Activated T-cell treated with anti-CD3 and anti-CD28 coated beads, Interleukin-2, amount 50 U/mL, for 1 hour (primary cell): Measurements from ENCODE around the gene XYLT1.

Experiments used
- DNase-seq: peaks from one replicate; pipeline ENCODE4 v3.0.0-alpha.2; 2020

XYLT1 gene

DNA sequence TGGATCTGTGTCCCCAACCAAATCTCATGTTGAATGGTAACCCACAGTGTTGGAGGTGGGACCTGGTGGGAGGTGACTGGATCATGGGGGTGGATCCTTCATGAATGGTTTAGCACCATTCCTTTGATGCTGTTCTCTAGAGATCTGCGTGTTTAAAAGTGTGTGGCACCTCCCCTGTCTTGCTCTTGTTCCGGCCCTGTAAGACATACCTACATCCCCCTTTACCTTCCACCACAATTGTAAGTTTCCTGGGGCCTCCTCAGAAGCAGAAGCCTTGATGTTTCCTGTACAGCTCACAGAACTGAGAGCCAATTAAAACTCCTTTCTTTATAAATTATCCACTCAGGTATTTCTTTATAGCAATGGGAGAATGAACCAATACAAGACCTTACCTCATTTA, 257.7 kb downstream of the XYLT1 start:
- DNase-seq = no peak

DNA sequence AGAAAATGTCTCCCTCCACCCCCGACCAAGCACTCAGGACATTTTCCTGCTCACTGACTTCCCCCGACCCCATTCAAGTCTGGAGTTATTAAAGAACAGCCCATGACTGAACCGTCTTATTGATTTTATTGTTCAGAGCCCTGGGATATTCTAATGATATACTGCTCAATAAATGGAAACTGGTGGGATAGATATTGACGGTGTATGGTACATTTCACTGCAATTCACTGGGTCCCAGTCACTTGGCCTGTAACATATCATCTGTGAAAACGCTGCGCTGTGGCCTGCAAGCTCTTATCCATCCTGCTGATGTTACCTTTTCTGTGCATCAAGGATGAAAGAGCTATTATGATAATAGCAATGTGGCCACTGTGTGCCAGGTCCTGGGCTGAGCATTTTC, 258.2 kb downstream of the XYLT1 start:
- DNase-seq = no peak

DNA sequence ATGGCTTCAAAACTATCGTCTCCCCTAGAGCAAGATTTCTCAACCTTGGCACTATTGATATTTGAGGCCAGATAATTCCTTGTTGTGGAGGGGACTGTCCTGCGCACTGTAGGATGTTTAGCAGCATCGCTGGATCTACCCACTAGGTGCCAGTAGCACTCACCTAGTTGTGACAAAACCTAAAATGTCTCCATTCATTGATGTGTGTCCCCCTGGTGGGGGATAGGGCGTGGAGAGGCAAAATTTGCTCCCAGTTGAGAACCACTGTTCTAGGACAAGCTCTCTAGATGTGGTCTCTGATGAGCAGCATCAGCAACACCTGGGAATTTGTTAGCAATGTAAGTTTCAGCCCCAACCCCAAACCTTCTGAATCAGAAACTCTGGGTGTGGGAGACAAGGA, 259.0 kb downstream of the XYLT1 start:
- DNase-seq = peak; percentile 35

DNA sequence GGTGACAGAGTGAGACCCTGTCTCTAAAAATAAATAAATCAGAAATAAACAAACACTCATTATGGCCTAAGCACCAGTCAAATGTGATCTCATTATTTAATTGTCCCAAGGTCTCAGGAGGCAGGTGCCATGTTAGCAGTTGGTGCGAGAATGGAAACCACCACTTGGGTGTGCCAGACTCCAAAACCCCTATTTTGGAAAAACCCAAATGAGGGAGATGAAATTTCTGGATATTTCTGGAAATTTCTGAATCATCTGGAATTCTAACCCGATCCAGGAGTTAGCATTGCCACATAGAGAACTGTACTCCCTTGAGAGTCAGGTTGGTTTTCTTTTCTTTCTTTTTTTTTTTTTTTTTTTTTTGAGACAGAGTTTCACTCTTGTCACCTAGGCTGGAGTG, 264.0 kb downstream of the XYLT1 start:
- DNase-seq = no peak

DNA sequence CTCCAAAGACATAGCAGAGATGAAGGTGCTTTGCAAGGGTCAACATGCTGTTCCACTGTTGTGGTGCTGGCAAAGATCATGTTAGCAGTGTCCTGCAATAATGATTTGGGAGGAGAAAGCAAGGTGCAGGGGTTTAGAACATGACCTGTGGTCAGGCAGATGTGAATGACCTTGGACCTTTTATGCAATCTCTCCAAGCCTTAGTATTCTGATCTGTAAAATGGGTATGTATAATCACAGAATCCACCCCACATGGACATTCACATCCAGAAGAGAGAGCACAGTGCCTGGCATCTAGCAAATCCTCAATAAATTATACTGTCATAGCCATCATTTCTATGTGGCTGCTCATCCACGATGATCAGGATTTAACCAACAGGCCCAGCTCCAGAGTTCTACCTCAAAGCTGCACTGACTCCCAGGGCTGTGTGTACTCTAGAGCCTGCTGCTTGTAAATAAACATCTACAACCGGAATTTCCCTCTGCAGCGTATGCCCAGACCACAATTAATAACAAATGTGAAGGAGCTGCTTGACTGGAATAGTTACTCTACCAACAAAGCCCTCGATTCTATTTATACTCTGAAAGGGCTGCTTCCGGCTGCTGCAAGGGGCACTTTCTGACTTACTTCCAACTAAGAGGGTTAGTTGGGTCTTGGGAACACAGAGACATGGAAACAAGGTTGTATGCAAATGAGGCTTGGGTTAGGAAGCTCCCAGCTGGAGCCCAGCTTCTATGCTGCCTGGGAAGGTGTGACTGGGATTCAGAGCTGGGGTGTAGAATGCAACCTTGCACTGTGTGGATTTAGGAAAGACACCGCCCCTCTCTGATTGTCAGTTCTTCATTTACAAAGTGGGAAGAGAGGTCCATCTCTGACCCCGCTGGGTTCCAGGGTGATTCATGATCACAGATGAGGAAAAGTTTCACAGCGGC, 265.2 kb downstream of the XYLT1 start:
- DNase-seq = no peak

DNA sequence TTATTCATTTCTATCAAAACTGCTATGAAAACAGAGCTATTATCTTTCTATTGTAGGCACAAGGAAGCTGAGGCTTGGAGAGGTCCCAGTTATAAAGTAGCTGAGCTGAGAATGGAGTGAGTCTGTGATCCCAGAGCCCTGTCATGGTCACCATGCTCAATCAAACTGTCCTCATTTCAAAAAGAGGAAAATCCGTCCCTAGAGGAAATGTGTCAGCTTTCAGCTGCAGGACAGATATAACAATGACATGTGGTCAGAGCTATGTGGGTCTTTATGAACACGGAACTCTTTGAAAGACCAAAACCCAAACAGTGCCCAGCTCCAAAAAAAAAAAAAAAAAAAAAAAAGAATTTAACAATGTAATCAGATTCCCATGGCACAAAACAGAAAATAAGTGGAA, 266.1 kb downstream of the XYLT1 start:
- DNase-seq = no peak

DNA sequence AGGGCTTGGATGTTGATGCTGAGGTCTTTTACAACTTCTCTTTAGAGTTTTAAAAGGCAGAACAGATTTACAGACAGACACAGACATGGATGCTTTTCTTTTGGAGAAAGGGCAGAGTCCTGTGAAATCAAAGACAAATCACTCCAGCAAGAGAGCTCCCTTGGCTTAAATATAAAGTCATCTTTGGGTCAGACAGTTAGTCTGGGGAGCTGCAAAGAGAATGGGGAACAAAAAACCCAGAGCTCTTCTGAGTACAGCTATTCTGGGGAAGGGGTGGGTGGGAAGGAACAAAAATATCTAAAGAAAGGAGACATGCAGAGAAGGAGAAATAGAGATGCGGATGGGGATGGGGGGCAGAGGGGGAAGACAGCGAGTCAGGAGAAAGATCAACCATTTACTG, 266.6 kb downstream of the XYLT1 start:
- no peak for DNase-seq

DNA sequence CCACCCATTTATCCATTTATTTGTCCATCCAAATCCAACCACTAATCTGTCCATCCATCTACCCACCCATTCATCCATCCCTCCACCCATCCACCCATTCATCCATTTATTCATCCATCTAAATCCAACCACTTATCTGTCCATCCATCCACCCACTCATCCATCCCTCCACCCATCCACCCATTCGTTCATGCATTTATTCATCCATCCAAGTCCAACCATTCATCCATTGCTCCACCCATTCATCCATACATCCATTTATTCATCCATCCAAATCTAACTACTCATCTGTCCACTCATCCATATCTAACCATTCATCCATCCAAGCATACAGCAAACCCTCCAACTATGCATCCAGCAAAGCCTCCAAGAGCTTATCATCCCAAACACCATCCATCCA, 267.3 kb downstream of the XYLT1 start:
- no peak for DNase-seq

DNA sequence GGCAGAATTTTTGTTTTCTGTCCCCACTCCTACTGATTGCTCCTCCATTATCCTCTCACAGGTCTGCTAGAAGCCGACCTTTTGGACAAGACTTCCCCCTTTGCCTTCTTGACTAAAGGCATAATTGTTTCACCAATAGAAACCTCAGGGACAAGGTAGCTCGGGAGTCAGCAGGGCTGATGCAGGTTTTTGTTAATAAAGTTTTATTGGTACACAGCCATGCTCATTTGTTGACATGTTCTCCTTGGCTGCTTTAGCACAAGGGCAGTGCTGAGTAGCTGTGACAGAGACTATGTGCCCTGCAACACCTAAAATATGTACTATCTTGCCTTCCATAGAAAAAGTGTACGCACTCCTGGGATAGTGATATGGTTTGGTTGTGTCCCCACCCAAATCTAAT, 271.6 kb downstream of the XYLT1 start:
- DNase-seq = no peak

DNA sequence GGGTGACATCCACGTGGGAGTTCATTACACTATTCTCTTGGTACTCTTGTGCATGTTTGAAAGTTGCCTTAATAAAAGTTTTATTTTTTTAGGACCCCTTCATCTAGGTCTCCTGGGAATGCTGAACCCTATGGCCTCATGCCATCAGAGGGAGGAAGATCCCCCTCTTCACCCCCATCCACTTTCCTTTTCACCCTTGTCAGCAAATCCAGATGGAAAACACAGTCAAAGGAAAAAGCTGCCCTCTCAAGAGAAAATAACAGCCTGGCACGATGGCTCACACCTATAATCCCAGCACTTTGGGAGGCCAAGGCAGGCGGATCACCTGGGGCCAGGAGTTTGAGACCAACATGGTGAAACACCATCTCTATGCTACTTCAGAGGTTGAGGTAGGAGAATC, 274.2 kb downstream of the XYLT1 start:
- DNase-seq = no peak

DNA sequence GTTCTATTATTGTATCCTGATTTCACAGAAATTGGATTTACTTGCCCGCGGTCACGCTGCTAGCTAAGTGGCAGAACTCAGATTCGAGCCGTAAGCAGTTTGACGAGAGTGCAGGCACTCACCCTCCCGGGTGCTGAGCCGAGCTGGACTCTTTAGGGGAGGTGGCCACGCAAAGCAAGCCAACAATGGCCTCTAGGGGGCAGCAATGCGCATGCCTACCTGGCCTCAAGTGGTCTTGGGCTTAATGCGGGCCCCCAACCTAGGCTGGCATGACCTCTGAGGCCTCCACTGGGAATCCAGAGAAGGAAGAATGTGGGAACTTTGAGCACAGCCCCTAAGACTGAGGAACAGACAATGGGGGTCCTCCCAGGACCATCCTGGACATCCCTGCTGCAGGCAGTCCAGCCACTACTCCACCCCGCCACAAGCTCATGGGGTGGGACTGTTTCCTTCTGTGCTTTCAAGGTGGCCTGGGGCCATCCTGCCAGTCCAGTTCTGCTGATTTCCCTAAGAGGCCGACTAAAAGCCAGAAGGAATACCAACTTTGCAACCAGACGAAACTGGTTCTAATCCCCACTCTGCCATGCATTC, 276.5 kb downstream of the XYLT1 start:
- DNase-seq = peak; percentile 68

DNA sequence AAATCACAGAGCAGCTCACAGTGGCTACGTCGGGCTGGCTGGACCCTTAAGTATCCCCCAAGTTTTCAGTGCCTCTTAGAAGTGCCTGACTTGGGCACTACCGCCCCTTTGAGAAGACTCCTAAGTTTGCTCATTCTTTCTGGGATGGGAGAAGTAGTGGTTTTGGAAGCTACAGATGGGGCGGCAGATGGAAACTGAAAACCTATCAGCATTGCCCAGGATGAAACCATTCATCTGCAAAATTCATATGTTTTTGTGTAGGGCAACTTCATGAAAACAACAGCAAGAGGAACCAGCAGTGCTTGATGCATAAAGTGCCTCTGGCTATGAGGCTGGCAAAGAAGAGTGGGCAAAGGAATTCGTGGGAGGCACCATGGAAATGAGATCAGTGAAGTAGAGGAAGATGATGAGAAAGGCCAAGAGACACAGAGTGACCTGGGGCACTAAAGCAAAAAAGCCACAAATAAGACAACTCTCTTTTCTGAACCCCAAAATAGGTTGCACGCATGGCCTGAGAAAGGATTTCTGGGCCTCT, 277.1 kb downstream of the XYLT1 start:
- DNase-seq = no peak

DNA sequence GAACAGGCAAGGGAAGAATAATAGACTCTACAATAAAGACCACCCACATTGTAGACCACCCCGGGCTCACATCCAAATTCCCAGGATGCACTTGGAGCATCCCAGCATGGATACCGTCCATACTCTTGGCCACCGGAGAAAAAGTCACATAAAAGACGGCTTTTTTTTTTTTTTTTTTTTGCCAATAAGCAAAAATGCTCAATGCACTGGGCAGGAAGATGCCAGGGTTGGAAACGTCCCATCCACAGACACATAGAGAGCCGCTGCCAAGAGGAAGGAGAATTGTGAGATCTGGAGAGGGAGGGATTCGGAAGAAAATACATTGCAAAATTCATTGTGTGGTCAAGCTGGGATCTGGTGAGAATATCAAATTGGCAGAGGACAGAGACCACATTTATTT, 286.7 kb downstream of the XYLT1 start:
- no peak for DNase-seq

DNA sequence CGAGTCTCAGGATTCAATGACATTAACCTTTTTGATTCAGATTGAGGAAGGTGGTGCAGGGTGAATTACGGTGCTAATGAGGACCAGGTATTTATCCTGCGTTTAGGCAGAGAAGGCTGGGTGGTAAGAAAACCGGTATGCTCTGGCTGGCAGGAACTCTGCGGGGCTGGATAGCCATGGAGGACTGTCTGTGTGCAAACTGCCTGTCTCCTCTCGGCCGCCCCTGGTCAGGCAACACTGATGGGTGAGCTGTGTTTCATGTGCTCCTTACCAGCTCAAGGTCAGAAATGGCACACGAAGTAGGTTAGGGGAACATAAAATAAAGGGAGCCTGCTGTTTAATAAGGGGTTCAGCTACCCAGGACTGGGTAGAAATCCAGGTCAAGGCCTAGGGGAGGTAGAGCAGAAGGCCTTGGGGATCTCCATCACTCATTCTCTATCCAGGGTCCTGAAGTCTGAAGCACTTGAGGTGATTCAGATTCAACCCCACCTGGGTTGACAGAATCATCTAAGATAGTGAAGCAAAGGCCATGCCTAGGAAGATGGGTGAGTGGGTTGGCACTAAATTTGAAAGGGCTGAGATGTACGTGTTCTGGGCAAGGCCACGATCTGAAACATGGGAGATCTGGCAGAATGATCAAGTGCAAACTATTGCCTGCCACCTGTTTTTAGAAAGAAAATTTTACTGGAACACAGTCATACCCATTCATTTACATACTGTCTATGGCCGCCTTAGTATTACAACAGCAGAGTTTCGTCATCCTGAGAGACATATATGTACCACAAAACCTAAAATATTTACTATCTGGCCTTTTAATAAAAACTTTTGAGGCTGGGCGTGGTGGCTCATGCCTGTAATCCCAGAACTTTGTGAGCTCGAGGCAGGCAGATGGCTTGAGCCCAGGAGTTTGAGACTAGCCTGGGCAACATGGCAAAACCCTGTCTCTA, 292.5 kb downstream of the XYLT1 start:
- DNase-seq = no peak

DNA sequence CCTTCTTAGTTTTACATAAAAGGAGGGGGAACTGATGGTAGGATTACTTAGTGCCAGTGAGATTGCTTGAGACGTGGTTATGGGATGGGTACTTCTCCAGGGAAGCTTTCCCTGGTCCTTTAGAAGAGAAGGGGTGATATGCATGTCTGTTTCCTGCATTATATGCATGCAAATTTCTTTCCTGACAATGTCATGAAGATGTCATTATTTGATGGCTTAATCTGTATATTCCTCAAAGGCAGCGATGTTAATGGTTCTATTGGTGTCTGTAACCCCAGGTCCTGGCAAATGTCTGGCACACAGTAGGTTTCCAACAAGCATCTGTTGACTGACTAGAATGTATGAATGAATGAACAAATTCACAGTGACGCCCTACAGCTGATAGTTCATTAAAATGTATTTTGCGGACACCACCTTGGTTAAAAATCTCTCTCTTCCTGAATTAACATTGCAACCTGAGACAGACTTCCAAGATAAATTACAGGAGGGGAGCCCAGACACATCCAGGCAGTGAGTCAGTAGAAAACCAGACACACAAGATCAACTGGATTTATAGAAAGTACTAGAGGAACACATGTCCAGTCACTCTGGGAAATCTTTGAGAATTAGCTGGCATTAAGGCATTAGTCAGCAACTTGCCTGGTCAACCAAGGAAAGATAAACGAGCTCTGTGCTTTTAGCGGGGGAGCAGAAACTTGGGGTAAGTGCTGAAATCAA, 293.4 kb downstream of the XYLT1 start:
- DNase-seq = no peak

DNA sequence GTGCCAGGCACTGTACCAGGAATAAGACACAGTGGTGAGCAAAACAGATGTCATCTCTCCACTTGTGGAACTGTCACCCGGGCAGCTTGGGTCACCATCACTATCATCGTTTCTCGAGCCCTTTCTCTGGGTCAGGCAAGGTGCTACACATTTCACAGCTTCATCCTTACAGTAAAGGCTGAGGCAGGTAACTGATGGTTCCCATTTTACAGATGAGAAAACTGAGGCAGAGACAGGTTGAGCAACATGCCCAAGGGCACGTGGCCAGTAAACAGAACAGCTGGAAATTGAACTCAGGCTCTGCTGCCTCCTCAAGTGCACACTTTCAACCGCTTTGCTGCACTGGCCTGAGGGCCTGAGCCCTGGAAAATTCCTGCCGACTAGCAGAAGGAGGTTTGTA, 294.6 kb downstream of the XYLT1 start:
- DNase-seq = no peak

DNA sequence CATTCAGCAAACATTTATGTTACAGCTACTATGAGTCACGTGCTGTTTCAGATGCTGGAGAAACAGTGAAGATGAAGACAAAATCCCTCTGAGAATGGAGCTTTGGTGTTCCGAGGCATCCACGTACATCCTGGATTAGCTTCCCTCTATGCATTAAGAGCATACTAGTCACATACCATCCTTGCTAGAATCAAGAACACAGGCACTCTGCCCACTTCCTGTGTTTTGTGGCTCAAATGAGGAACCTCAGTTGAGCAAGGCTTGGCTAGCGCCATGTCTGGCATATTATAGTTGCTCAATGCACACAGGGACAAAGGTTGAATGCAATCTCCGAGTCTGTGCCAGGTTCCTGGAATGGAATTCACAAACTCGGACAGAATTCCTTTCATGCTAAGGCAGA, 297.5 kb downstream of the XYLT1 start:
- no peak for DNase-seq

DNA sequence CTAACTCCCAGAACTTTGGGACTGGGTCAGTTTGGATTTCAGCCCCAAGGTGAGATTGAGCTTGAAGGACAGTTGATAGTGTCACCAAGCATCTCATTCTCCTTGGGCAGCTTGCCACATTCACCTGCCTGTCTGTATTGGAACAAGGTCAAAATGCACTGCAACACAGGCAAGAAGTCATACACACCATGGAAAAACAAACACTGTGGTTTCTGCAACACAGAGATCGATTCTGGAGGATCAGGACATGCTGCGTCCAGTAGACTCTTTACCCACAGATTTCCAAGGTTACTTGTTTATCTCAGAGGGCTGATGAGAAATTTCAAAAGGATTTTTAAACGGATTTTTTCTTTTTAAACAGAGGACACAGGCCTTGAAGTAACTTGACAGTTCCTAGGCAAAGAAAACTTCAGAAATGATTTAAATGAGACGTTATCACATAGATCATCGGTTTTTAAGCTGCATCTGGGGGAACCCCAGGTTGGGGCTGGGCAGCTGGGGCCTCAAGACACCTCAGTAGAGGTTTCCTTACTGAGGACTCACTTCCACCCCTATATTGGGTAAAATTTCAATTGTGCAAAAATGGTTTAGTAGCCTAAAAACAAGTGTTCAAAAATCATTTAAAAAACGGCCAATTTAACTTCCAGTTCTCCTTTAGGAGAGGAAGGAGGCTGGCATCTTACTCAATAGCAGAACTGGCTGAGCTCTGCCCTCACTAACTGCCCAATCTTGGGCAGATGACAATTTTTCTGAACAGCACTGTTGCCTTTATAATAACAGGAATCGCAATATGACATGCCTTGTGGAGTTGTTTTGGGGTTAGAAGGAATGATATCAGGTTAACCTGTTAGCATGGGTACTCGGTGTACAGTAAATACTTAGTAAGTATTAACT, 299.3 kb downstream of the XYLT1 start:
- no peak for DNase-seq

DNA sequence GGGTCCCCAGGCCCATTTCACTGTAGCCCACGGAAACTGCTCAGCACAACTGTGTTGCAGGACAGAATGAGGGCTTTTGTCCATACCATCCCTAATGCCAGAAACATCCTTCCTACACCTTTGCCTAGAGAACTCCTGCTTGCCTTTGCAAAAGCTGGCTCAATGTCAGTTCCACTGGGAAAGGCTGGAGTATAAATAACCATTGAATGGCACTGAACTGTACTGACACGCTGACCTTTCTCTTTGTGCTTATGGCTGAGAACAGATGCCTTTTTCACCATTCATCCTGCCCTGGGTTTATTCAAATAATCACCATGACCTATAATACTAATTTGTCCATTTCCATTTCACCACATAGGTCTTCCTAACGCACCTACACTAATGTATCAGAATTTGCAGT, 300.3 kb downstream of the XYLT1 start:
- no peak for DNase-seq

DNA sequence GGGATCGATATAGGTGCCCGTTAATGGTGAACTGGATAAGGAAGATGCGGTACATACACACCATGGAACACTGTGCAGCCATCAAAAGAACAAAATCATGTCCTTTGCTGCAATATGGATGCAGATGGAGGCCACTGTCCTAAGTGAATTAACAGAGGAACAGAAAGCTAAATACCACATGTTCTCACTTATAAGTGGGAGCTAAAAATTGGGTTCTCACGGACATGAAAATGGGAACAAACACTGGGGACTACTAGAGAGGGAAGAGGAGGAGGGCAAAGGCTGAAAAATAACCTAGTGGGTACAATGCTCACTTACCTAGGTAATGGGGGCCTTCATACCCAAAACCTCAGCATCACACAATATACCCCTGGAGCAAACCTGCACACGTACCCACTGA, 302.6 kb downstream of the XYLT1 start:
- no peak for DNase-seq

DNA sequence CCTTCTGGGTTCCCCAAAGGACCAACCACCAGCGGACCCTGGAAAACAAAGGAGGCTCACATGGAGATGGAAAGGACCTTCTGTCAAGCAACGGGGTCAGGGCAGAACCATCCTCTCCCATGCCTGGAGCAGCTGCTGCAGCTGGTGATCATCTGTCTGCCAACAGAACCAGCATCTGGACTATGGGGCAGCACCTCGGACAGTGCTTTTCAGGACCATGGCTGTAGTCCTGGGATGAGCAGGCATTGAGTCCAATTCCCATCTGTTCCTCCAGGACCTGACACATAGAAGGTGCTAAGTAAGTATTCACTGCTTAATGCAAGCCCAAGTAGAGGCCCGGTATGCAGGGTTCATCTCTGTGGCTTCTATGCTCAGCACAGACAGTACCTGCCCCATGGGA, 304.7 kb downstream of the XYLT1 start:
- DNase-seq = no peak

DNA sequence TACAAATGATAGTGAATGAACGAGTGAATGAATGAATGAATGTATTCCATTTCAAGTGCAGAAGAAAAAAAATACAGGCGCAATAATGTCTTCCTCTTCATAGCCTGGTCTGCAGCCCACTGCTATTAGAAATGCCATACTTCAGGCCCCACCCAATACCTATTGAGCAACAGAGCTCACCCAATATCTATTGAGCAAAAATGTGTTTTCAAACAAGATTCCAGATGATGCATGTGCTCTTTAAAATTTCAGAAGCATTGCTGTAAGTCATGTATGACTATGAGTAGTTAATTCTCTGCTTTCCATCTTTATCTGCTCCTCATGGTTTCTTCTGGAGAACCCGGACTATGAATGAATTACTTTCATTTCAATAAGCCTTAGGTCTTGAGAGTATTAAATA, 308.2 kb downstream of the XYLT1 start:
- no peak for DNase-seq
